Measurements from ENCODE around the gene RACK1.

- TF ChIP-seq SUZ12 (IDR thresholded peaks at IDR 0.05) (no peak), FOXM1 (IDR thresholded peaks at IDR 0.05; ENCODE audit: borderline replicate concordance) (no peak), CTBP1 (IDR thresholded peaks at IDR 0.05; ENCODE audit: borderline replicate concordance) (no peak), L3MBTL2 (conservative IDR thresholded peaks at IDR 0.05) (no peak), HDGF (IDR thresholded peaks at IDR 0.05; ENCODE audit: borderline replicate concordance) (no peak), BHLHE40 (IDR thresholded peaks at IDR 0.05; ENCODE audit: borderline replicate concordance) (no peak), TARDBP (IDR thresholded peaks at IDR 0.05) (no peak), SP1 (IDR thresholded peaks at IDR 0.05) (no peak), FOXK2 (IDR thresholded peaks at IDR 0.05) (no peak)
These were observed 39.6 kb upstream of the RACK1 start for GRCh38 chr5:181283347-181283746.
